IMR-90 (cell line): ENCODE results near the gene AAR2. TPM values are rescaled to one million over a fixed set of nuclear protein-coding genes. Genes with fewer than 3 reads are reported as not detected.

ENCODE experiments used
- ATAC-seq: fragments of 200-7000 bp; cut with Tn5 transposase; 2 replicates; pipeline ENCODE4 v1.9.1; 2020; ENCODE audit warnings: low read depth, mild to moderate bottlenecking, moderate library complexity
- BruUV-seq: library from RNA; stranded (reverse); fragments of 400-500 nt; replicated peaks from 2 replicates; lab custom pipeline; 2021; lab: Mats Ljungman, UMichigan
- CTCF ChIA-PET: fragments of 300-600 bp; formaldehyde crosslinking; extraction: SDS; loops from one replicate; lab custom pipeline; 2021; ENCODE audit warnings: antibody characterized with exemption; lab: Yijun Ruan, JAX
- POLR2A ChIA-PET: fragments of 300-600 bp; sonication (Branson Sonifier 250); formaldehyde crosslinking; loops from one replicate; lab custom pipeline; 2022; ENCODE audit warnings: antibody characterized with exemption; ENCODE audit not compliant: unreplicated experiment; lab: Charles Lee
- DNase-seq: peaks from one replicate; pipeline ENCODE4 v3.0.0; 2013
- H2AFZ ChIP-seq: replicated peaks from 2 replicates; pipeline ENCODE3; 2013; ENCODE audit warnings: low read length, mild to moderate bottlenecking; ENCODE audit not compliant: poor library complexity
- H2AK5ac ChIP-seq: 2 replicates; pipeline ENCODE4 v1.6.1; 2013; ENCODE audit warnings: low read depth, low read length, inconsistent platforms
- H2AK9ac ChIP-seq: replicated peaks from 2 replicates; pipeline ENCODE3; 2013; ENCODE audit warnings: mild to moderate bottlenecking, low read depth, low read length, moderate library complexity; ENCODE audit not compliant: poor library complexity
- H2BK120ac ChIP-seq: 2 replicates; pipeline ENCODE4 v1.6.1; 2013; ENCODE audit warnings: low read depth, low read length, inconsistent platforms
- H2BK15ac ChIP-seq: 3 replicates; pipeline ENCODE4 v1.6.1; 2013; ENCODE audit warnings: low read depth, low read length, inconsistent platforms
- H2BK20ac ChIP-seq: 2 replicates; pipeline ENCODE4 v1.6.1; 2013; ENCODE audit warnings: low read depth, mild to moderate bottlenecking, inconsistent platforms, low read length, moderate library complexity
- H2BK5ac ChIP-seq: 2 replicates; pipeline ENCODE4 v1.6.1; 2013; ENCODE audit warnings: mild to moderate bottlenecking, low read depth, low read length, inconsistent platforms; ENCODE audit not compliant: poor library complexity, severe bottlenecking
- H3K14ac ChIP-seq: replicated peaks from 2 replicates; pipeline ENCODE4 v1.6.1; 2013; ENCODE audit warnings: low read depth, low read length, inconsistent platforms
- H3K18ac ChIP-seq: 2 replicates; pipeline ENCODE4 v1.6.1; 2013; ENCODE audit warnings: low read depth, low read length, control low read depth
- H3K23ac ChIP-seq: 2 replicates; pipeline ENCODE4 v1.6.1; 2013; ENCODE audit warnings: low read depth, low read length, inconsistent platforms
- H3K27ac ChIP-seq: 2 replicates; pipeline ENCODE4 v1.5.1; 2013; ENCODE audit warnings: mild to moderate bottlenecking, control low read depth, low read length; ENCODE audit not compliant: insufficient read depth
- H3K27me3 ChIP-seq: 2 replicates; pipeline ENCODE4 v1.6.1; 2013; ENCODE audit warnings: low read length; ENCODE audit not compliant: control insufficient read depth, insufficient read depth
- H3K36me3 ChIP-seq: 2 replicates; pipeline ENCODE4 v1.6.1; 2013; ENCODE audit warnings: low read length, mixed read lengths; ENCODE audit not compliant: control insufficient read depth, insufficient read depth
- H3K4ac ChIP-seq: 2 replicates; pipeline ENCODE4 v1.6.1; 2013; ENCODE audit warnings: low read depth, low read length, inconsistent platforms
- H3K4me1 ChIP-seq: 2 replicates; pipeline ENCODE4 v1.6.1; 2013; ENCODE audit warnings: low read length, mixed read lengths; ENCODE audit not compliant: control insufficient read depth, insufficient read depth
- H3K4me2 ChIP-seq: 2 replicates; pipeline ENCODE4 v1.6.1; 2013; ENCODE audit warnings: low read depth, mild to moderate bottlenecking, control low read depth, low read length, moderate library complexity
- H3K4me3 ChIP-seq: 2 replicates; pipeline ENCODE4 v1.5.1; 2013; ENCODE audit warnings: low read depth, mild to moderate bottlenecking, control low read depth, low read length, moderate library complexity; ENCODE audit not compliant: insufficient read depth
- H3K56ac ChIP-seq: 2 replicates; pipeline ENCODE4 v1.6.1; 2013; ENCODE audit warnings: low read length, inconsistent platforms; ENCODE audit not compliant: insufficient read depth; ENCODE audit errors: extremely low read depth
- H3K79me1 ChIP-seq, 2 experiments: 2 replicates each; pipeline ENCODE4 v1.6.1; 2013; ENCODE audit warnings: low read length in 2 of 2, inconsistent platforms in 1 of 2, low read depth in 1 of 2
- H3K9ac ChIP-seq: 2 replicates; pipeline ENCODE4 v1.6.1; 2013; ENCODE audit warnings: low read depth, low read length, control low read depth
- H3K9me1 ChIP-seq: 2 replicates; pipeline ENCODE4 v1.6.1; 2013; ENCODE audit warnings: low read length, inconsistent platforms; ENCODE audit not compliant: insufficient read depth
- H3K9me3 ChIP-seq: 2 replicates; pipeline ENCODE4 v1.6.1; 2013; ENCODE audit warnings: low read length; ENCODE audit not compliant: control insufficient read depth, insufficient read depth
- H4K20me1 ChIP-seq: 2 replicates; pipeline ENCODE4 v1.6.1; 2013; ENCODE audit warnings: low read length, inconsistent platforms; ENCODE audit not compliant: insufficient read depth
- H4K5ac ChIP-seq: 2 replicates; pipeline ENCODE4 v1.6.1; 2013; ENCODE audit warnings: mild to moderate bottlenecking, low read depth, low read length, control low read depth
- H4K8ac ChIP-seq, 2 experiments: 2 replicates each; pipeline ENCODE4 v1.6.1; 2013; ENCODE audit warnings: low read depth in 2 of 2, low read length in 2 of 2, control low read depth in 1 of 2, inconsistent platforms in 1 of 2
- H4K91ac ChIP-seq: 2 replicates; pipeline ENCODE4 v1.6.1; 2013; ENCODE audit warnings: low read depth, low read length, inconsistent platforms; ENCODE audit not compliant: insufficient read depth
- CTCF ChIP-seq: conservative IDR thresholded peaks from 2 replicates; pipeline ENCODE4 v1.5.1; 2012; ENCODE audit warnings: mild to moderate bottlenecking, low read depth, low read length, improper control_type of control experiment
- MAFK ChIP-seq: IDR thresholded peaks from 2 replicates; pipeline ENCODE4 v1.6.1; 2012; ENCODE audit warnings: low read depth, low read length, improper control_type of control experiment
- POLR2A ChIP-seq: IDR thresholded peaks from 2 replicates; pipeline ENCODE4 v1.6.1; 2012; ENCODE audit warnings: mild to moderate bottlenecking, low read depth, low read length
- RFX5 ChIP-seq: IDR thresholded peaks from 2 replicates; pipeline ENCODE4 v1.8.0; 2012; ENCODE audit warnings: low read depth, mild to moderate bottlenecking, low read length, moderate library complexity
- USF2 ChIP-seq: fragments of 150-350 bp; IDR thresholded peaks from 2 replicates; pipeline ENCODE4 v1.6.1; 2017; ENCODE audit warnings: mild to moderate bottlenecking, antibody characterized with exemption, low read length, low read depth
- WGBS, 2 experiments: methylation state at CpG; one replicate each; pipeline versions ENCODE4 v1.1.5 to v1.1.7; 2013; ENCODE audit warnings: missing lambda C conversion rate in 2 of 2; ENCODE audit not compliant: insufficient read length in 1 of 2; ENCODE audit errors: extremely low coverage in 2 of 2; 5-methylcytosine and 5-hydroxymethylcytosine counted together
- dilution Hi-C: fragments of 300-500 bp; cut with HindIII; formaldehyde crosslinking; loops from one replicate; pipeline ENCODE4 v1.14.3; 2018; ENCODE audit warnings: low sequenced_read_pairs; ENCODE audit not compliant: unreplicated experiment
- in situ Hi-C: fragments of 300-500 bp; cut with MboI; formaldehyde crosslinking; loops from 3 replicates; pipeline ENCODE4 v1.14.3; 2019; ENCODE audit warnings: low sequenced_read_pairs, inconsistent platforms, mixed read lengths
- intact Hi-C: fragments of 100-400 bp; cut with micrococcal nuclease; formaldehyde crosslinking; loops from 2 replicates; pipeline ENCODE4 v1.10.0; 2022
- polyA plus RNA-seq, 3 experiments: library from polyadenylated mRNA; depleted of rRNA; stranded (reverse); fragments of >200 nt; gene quantifications; 2 replicates each; pipeline ENCODE4 v1.2.3, GENCODE V29; 2012; ENCODE audit warnings: low replicate concordance in 1 of 3
- total RNA-seq: library from RNA; depleted of rRNA; stranded (reverse); fragments of >200 nt; gene quantifications from 2 replicates; pipeline ENCODE4 v1.2.3, GENCODE V29; 2012

The AAR2 gene
- total and polyA plus RNA-seq, 2 of the 4 experiments (the other 2 are of a cell fraction): 28.2 to 35.8 TPM

GRCh38 chr20:36197271-36197670 is 39.0 kb upstream of the AAR2 start:
- POLR2A ChIA-PET: no interaction called here
- Histone ChIP-seq H4K5ac (no peak overlapping the region), H3K27ac (no peak overlapping the region), H4K20me1 (no peaks in the 10 kb centered on the region), H2BK5ac (no peak overlapping the region), H3K4ac (no peak overlapping the region), H2BK120ac (no peak overlapping the region), H4K8ac (no peak overlapping the region), H3K9me1 (no peaks in the 10 kb centered on the region; the same call in 1 of the 2 replicates), H3K23ac (no peak overlapping the region), H3K4me1 (no peaks in the 10 kb centered on the region), H3K9ac (no peak overlapping the region), H3K36me3 (peaks cover 11% of the 10 kb centered on the region), H3K14ac (no peak overlapping the region), H3K9me3 (no peaks in the 10 kb centered on the region), H3K56ac (no peak overlapping the region), H2AK5ac (no peak overlapping the region), H2AK9ac (no peak overlapping the region), H3K79me1 (no peaks in the 10 kb centered on the region), H2AFZ (no peak overlapping the region), H2BK15ac (no peak overlapping the region), H3K4me3 (no peak overlapping the region), H3K4me2 (no peak overlapping the region), H3K27me3 (no peaks in the 10 kb centered on the region), H3K18ac (no peak overlapping the region), H4K91ac (no peak overlapping the region), H2BK20ac (no peak overlapping the region)
- BruUV-seq: no TSS peak
- in situ Hi-C loops: loop anchor here (5.0 kb wide), 1 partner anchor 40 kb away; no protein-coding TSS in a partner anchor
- ATAC-seq: no peak
- CTCF ChIA-PET: no interaction called here
- intact Hi-C loops: no loop called here
- DNase-seq: no peak
- no CpG with 5 or more reads among the region's 2 CpGs for WGBS, 2 experiments
- dilution Hi-C loops: no loop called here
- TF ChIP-seq POLR2A (no peak), RFX5 (no peak), MAFK (no peak), CTCF (no peak), USF2 (no peak)
